ENCODE data around the gene AP1AR.

AP1AR gene

DNA sequence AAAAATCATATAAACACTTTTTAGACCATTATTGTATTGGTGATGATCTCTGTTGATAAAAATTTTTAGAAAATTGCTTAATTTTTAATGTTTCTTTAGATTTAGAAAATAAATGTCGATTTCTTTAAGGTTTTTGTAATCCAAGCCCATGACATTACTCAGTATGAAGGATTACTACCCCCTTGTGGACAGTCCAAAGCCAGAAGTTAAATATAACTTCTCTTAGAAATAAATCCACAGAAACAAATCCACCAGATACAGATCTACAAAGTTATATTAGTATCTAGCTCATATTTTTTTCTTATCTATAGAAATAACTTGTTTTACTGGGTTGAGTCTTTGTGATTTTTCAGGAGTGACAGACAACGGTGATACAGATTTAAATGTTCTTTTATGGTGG is 35.2 kb downstream of the AP1AR start:
- DNase-seq (ENCODE audit: low read depth) = peak; percentile 38
- TF ChIP-seq MYC (IDR thresholded peaks at IDR 0.05; ENCODE audit: low read depth, low read length) (no peak), POLR2A (IDR thresholded peaks at IDR 0.05; ENCODE audit: extremely low read depth, insufficient read length) (no peak)
- TF ChIP-seq, protein P1, sequence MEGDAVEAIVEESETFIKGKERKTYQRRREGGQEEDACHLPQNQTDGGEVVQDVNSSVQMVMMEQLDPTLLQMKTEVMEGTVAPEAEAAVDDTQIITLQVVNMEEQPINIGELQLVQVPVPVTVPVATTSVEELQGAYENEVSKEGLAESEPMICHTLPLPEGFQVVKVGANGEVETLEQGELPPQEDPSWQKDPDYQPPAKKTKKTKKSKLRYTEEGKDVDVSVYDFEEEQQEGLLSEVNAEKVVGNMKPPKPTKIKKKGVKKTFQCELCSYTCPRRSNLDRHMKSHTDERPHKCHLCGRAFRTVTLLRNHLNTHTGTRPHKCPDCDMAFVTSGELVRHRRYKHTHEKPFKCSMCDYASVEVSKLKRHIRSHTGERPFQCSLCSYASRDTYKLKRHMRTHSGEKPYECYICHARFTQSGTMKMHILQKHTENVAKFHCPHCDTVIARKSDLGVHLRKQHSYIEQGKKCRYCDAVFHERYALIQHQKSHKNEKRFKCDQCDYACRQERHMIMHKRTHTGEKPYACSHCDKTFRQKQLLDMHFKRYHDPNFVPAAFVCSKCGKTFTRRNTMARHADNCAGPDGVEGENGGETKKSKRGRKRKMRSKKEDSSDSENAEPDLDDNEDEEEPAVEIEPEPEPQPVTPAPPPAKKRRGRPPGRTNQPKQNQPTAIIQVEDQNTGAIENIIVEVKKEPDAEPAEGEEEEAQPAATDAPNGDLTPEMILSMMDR (IDR thresholded peaks at IDR 0.05; ENCODE audit: low read depth, low read length) = no peak
- TF ChIP-seq, protein P2, sequence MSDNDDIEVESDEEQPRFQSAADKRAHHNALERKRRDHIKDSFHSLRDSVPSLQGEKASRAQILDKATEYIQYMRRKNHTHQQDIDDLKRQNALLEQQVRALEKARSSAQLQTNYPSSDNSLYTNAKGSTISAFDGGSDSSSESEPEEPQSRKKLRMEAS (IDR thresholded peaks at IDR 0.05; ENCODE audit: low read depth, low read length) = no peak
- no peak overlapping the region for H3K4me3 ChIP-seq (ENCODE audit: low read depth, low read length)

DNA sequence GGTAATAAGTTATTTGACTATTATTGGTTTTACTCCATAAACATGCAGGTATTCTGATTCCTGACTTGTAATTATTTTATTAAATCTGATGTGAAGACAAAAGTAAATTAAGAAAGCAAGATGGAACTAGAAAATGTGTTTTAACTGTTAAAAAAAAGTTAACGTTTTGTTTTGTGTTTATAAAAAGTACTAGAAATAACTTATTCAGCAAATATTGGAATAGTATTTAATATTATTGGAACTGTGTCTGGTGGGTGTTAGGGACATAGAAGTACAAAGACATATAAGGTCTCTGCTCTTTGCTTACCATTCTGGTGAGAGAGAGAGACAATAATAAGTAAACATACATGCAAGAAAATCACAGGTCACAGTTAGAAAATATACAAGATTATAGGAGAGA is 38.5 kb downstream of the AP1AR start:
- no peak for DNase-seq (ENCODE audit: low read depth)
- no peak overlapping the region for H3K4me3 ChIP-seq (ENCODE audit: low read depth, low read length)
- no peak for TF ChIP-seq MYC (IDR thresholded peaks at IDR 0.05; ENCODE audit: low read depth, low read length)
- TF ChIP-seq, protein P2 (IDR thresholded peaks at IDR 0.05; ENCODE audit: low read depth, low read length) = no peak
- no peak for TF ChIP-seq POLR2A (IDR thresholded peaks at IDR 0.05; ENCODE audit: extremely low read depth, insufficient read length)
- TF ChIP-seq, protein P1 (IDR thresholded peaks at IDR 0.05; ENCODE audit: low read depth, low read length) = no peak

DNA sequence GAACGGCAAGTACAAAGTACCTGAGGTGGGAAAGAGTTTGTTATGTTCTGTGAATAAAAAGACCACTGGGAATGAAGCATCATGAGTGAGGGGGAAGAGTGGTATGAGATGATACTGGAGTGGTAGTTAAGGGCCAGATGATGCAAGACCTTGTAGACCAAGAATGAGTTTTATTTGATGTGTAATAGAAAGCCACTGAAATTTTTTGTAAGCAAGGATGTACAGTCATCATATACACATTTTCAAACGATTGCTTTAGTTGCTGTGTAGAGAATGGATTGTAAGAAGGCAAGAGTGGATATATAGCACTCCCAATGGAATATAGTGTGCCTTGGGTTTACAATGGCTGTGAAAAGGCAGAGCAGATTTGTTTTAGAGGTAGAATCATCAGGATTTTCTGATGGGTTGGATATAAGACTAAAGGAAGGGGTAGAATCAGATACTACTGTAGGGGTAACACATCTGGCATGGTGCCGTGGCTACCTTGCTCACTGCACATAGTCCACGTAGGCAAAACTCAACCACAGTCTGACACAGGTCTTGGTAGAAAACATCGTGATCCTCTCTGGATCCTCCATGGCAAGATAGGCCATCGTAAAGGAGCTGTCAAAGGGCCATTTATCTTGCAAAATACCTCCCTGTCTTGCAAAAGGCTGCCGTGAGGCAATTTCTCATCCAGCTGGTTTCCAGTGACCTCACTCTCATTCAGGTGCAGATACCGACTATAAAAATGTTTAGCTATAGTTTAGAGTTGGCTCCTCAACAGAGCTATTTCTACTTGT is 39.2 kb downstream of the AP1AR start:
- peak; percentile 32 for DNase-seq (ENCODE audit: low read depth)
- no peak overlapping the region for H3K4me3 ChIP-seq (ENCODE audit: low read depth, low read length)
- TF ChIP-seq, protein P2 (IDR thresholded peaks at IDR 0.05; ENCODE audit: low read depth, low read length) = no peak
- TF ChIP-seq POLR2A (IDR thresholded peaks at IDR 0.05; ENCODE audit: extremely low read depth, insufficient read length) (no peak), MYC (IDR thresholded peaks at IDR 0.05; ENCODE audit: low read depth, low read length) (no peak)
- TF ChIP-seq, protein P1 (IDR thresholded peaks at IDR 0.05; ENCODE audit: low read depth, low read length) = no peak

DNA sequence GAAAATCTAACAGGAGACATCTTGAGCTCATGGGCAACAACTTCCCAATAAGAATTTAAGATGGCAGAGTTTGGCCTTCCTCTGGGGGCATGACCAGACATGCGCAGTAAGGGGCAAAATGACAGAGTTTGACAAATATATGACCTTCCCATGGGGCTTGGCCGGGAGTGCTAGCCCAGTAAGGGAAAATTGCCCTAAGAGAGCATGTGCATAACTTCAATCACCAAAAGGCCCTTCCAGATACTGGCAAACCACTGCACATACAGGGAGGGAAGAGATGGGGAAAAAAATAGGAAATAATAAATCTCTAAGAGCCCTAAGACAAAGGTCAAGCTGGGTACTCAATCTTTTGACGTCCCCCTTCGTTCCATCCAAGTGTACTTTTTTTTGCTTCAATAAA is 40.7 kb downstream of the AP1AR start:
- no peak for DNase-seq (ENCODE audit: low read depth)
- TF ChIP-seq POLR2A (IDR thresholded peaks at IDR 0.05; ENCODE audit: extremely low read depth, insufficient read length) = no peak
- TF ChIP-seq, protein P2 (IDR thresholded peaks at IDR 0.05; ENCODE audit: low read depth, low read length) = no peak
- no peak overlapping the region for H3K4me3 ChIP-seq (ENCODE audit: low read depth, low read length)

DNA sequence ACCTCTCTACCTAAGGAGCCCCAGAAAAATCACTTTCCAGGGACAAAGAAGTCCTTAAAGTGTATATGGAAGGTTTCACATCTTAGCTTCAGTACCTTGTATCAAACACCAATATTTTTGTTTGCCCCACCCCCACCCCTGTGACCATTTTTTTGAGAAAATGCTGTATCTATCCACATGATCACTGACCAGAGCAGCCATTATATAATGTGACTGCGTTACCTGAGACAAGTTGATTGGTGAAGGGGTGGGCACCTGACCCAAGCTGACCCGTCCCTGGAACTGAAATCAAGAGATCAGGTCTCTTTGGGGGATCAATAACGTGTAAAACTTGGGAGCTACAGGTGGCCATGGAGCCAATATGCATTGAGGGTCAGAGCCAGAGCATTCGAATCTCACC is 43.4 kb downstream of the AP1AR start:
- H3K4me3 ChIP-seq (ENCODE audit: low read depth, low read length) = no peak overlapping the region
- no peak for DNase-seq (ENCODE audit: low read depth)
- TF ChIP-seq MYC (IDR thresholded peaks at IDR 0.05; ENCODE audit: low read depth, low read length) (no peak), POLR2A (IDR thresholded peaks at IDR 0.05; ENCODE audit: extremely low read depth, insufficient read length) (no peak)
- TF ChIP-seq, protein P2 (IDR thresholded peaks at IDR 0.05; ENCODE audit: low read depth, low read length) = no peak
- TF ChIP-seq, protein P1 (IDR thresholded peaks at IDR 0.05; ENCODE audit: low read depth, low read length) = no peak

DNA sequence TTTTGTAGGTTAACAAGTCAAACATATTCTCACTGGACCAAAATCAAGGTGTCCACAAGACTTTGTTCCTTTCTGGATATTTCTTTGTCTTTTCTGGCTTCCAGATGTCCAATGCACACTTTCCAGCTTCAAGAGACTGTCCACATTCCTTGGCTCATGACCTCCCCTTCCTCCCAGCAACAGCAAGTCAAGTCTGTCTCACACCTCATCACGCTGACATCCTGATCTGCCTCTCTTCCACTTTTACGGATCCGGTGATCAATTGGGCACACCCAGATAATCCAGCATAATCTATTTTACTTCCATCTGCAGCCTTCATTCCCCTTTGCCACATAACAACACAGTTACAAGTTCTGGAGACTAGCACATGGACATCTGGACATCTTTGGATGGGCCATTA is 44.5 kb downstream of the AP1AR start:
- TF ChIP-seq, protein P2 (IDR thresholded peaks at IDR 0.05; ENCODE audit: low read depth, low read length) = no peak
- no peak for TF ChIP-seq POLR2A (IDR thresholded peaks at IDR 0.05; ENCODE audit: extremely low read depth, insufficient read length)
- TF ChIP-seq, protein P1 (IDR thresholded peaks at IDR 0.05; ENCODE audit: low read depth, low read length) = no peak
- TF ChIP-seq MYC (IDR thresholded peaks at IDR 0.05; ENCODE audit: low read depth, low read length) = no peak
- H3K4me3 ChIP-seq (ENCODE audit: low read depth, low read length) = no peak overlapping the region
- no peak for DNase-seq (ENCODE audit: low read depth)
